ENCODE data around the gene LYPD5.
A peak's percentile ranks its signal among the peaks of the same experiment; 100 is the strongest.

LYPD5 gene

DNA sequence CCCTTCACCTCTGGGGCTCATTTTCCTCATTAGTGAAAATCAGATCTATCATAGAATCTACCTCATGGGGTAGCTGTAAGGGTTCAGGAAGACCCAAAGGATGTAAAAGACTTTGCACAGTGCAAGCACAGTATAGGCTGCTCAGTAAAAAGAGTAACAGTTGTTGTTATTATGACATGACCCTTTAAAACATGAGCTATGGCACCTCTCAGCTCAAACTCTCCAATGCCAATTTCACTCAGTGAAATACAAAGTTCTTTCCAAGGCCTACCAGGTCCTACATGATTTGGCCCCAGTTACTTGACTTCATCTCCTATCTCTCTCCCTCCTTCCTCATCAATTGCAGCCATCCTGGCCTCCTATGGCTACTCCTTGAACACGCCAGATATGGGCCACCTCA, 52.3 kb downstream of the LYPD5 start:
- no peak for DNase-seq

DNA sequence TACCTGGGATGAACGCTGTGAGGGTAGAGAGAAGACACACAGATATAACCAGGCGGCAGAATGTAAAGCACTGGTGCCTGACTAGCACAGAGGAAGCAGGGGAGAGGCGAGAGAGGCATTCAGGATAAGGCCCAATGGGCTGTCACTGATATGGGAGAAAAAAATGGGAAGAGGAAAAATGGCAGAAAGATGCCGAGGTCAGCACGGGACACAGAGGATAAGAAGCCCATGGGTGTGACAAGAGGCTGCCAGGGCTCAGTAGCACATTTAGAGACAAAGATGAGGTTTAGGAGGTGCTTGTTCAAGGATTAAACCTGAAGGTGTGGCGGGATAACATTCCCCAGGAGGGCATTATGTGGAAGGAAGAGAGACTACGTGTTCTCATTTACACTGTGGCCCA, 53.1 kb downstream of the LYPD5 start:
- no peak for DNase-seq

DNA sequence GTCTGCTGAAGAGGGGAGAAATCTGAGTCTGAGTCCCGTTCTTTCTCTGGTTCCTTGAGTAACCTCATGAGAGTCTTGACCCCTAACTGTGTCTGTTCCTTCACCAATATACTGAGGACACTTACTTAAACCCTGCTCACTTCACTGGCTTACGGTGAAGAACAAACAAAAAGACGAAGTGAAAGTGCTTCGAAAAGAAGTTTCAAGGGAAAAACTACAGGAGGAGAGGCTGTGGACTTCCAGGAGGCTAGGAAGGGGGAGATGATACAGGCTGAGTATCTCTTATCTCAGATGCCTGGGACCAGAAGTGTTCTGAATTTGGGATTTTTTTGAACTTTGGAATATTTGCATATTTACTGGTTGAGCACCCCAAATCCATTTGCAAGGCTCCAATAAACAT, 53.6 kb downstream of the LYPD5 start:
- DNase-seq, result no peak

DNA sequence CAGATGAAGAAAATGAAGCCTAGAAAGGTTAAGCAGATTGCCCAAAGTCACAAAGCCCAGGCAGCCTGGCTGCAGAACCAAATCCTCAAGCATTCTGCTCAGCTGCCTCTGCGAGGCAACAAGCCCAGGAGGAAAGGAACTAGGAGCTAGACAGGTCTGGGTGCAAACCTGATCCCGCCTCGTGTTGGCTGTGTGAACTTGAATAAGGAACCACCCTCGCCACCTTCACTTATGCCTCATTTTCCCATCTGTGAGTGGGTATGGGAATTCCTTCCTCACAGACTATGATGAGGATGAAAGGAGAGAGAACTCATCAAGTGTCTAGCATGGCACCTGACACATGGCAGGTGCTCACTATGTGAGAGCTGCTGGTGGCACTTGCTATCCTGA, 54.0 kb downstream of the LYPD5 start:
- DNase-seq, result no peak

DNA sequence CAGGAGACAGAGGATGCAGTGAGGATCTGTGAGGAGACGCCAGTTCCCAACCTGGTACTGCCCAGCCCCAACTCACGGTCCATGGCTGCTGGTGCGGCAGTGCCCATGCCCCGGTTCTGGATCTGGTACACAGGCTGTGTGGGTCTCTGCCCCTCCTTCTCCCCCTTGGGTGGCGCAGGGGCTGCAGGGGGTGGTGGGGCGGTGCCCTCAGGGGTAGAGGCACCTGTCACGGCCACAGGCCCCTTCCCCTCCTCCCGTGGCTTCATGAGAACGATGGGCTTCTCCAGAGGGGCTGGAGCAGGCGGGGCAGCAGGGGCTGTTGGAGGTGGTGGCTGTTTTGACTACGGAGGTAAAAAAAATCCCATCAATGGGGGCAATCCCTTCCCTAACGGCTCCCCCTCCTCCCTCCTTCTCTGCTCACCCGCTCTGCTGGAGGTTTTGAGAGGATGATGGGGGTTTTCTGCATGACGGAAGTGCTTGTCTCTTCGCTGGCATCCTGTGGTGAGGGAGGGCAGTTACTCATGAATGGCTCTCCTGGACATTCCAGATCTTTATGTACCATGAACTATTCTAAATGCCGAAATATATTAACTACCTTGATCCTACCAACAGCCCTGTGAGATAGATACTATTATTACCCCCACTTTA, 54.6 kb downstream of the LYPD5 start:
- DNase-seq, result peak; percentile 43
